Fibroblast of lung (primary cell): ENCODE data around the gene LDLRAD3. TPM values are rescaled to one million over a fixed set of nuclear protein-coding genes. Genes with fewer than 3 reads are reported as not detected.

Source experiments
- DNase-seq, 2 donors: peaks; one replicate each; pipeline versions ENCODE4 v3.0.0 to v3.0.0-alpha.2; 2010; ENCODE audit warnings: low read depth in 2 of 2
- H2AFZ ChIP-seq: 2 replicates; pipeline ENCODE4 v1.5.1; 2012; ENCODE audit warnings: low read length, control low read depth, inconsistent platforms
- H3K27ac ChIP-seq: 2 replicates; pipeline ENCODE4 v1.5.1; 2011; ENCODE audit warnings: low read length, control low read depth; ENCODE audit not compliant: insufficient read depth
- H3K27me3 ChIP-seq: 2 replicates; pipeline ENCODE4 v1.5.1; 2011; ENCODE audit warnings: mild to moderate bottlenecking, low read length; ENCODE audit not compliant: control insufficient read depth, insufficient read depth
- H3K36me3 ChIP-seq: 2 replicates; pipeline ENCODE4 v1.5.1; 2011; ENCODE audit warnings: low read length; ENCODE audit not compliant: control insufficient read depth, insufficient read depth
- H3K4me1 ChIP-seq: 2 replicates; pipeline ENCODE4 v1.5.1; 2011; ENCODE audit warnings: low read length; ENCODE audit not compliant: control insufficient read depth, insufficient read depth; ENCODE audit errors: extremely low read depth
- H3K4me2 ChIP-seq: 2 replicates; pipeline ENCODE4 v1.5.1; 2011; ENCODE audit warnings: low read length, control low read depth; ENCODE audit not compliant: insufficient read depth; ENCODE audit errors: extremely low read depth
- H3K4me3 ChIP-seq, 4 experiments: fragments of 200-600 bp in 1 of 4; sonication (generic) in 1 of 4; replicated peaks in 1 of 4; 2 replicates each; pipeline ENCODE4 v1.5.1; 2011 to 2016; ENCODE audit warnings: low read length in 4 of 4, low read depth in 3 of 4, mild to moderate bottlenecking in 3 of 4, control low read depth in 2 of 4, inconsistent platforms in 1 of 4, mixed read lengths in 1 of 4; ENCODE audit not compliant: insufficient read depth in 1 of 4; ENCODE audit errors: control extremely low read depth in 1 of 4
- H3K79me2 ChIP-seq: 2 replicates; pipeline ENCODE4 v1.5.1; 2012; ENCODE audit warnings: mild to moderate bottlenecking, low read length, inconsistent platforms; ENCODE audit not compliant: control insufficient read depth, insufficient read depth
- H3K9ac ChIP-seq: 2 replicates; pipeline ENCODE4 v1.5.1; 2011; ENCODE audit warnings: mild to moderate bottlenecking, low read length, control low read depth; ENCODE audit not compliant: insufficient read depth
- H3K9me3 ChIP-seq: 2 replicates; pipeline ENCODE4 v1.5.1; 2012; ENCODE audit warnings: low read depth, low read length; ENCODE audit not compliant: control insufficient read depth, insufficient read depth
- H4K20me1 ChIP-seq: 2 replicates; pipeline ENCODE4 v1.5.1; 2011; ENCODE audit warnings: low read length; ENCODE audit not compliant: control insufficient read depth, insufficient read depth; ENCODE audit errors: extremely low read depth
- CTCF ChIP-seq, 2 donors: IDR thresholded peaks in 1 of 2; conservative IDR thresholded peaks in 1 of 2; 1 replicate in 1 of 2; 2 replicates in 1 of 2; pipeline ENCODE4 v1.5.1; 2011 to 2012; ENCODE audit warnings: low read length in 2 of 2, control low read depth in 1 of 2, inconsistent platforms in 1 of 2, low read depth in 1 of 2, mild to moderate bottlenecking in 1 of 2
- EZH2 ChIP-seq: IDR thresholded peaks from 2 replicates; pipeline ENCODE4 v1.5.1; 2012; ENCODE audit warnings: low read length, control low read depth, mild to moderate bottlenecking; ENCODE audit errors: missing control alignments
- polyA plus RNA-seq, 2 donors: library from polyadenylated mRNA; depleted of rRNA in 1 of 2; stranded (reverse) in 1 of 2; unstranded in 1 of 2; fragments of >200 nt; gene quantifications; 2 replicates each; pipeline ENCODE4 v1.2.1, GENCODE V29; 2011 to 2012; ENCODE audit warnings: missing spikeins in 1 of 2
- total RNA-seq: library from RNA; depleted of rRNA; stranded (reverse); fragments of >200 nt; gene quantifications from 2 replicates; pipeline ENCODE4 v1.2.1, GENCODE V29; 2014

LDLRAD3 gene
- total and polyA plus RNA-seq, 2 donors (not counting 1 experiment from before 2014, with no cell fraction given) = 3.8 to 7.8 TPM

- no peak for TF ChIP-seq CTCF (conservative IDR thresholded peaks at IDR 0.05 in 1 of 2, IDR thresholded peaks at IDR 0.05 in 1 of 2; ENCODE audit: low read depth in 1 of 2, low read length in 2 of 2)
- no peak for TF ChIP-seq EZH2
- no peak overlapping the region for H2AFZ ChIP-seq
- no peaks in the 10 kb centered on the region for H3K36me3 ChIP-seq
- no peaks in the 10 kb centered on the region for H4K20me1 ChIP-seq
- H3K9ac ChIP-seq = no peak overlapping the region
- no peaks in the 10 kb centered on the region for H3K9me3 ChIP-seq
- no peak overlapping the region for H3K4me3 ChIP-seq
- DNase-seq = peak in 1 of 2 donors; percentile 40
- no peaks in the 10 kb centered on the region for H3K4me1 ChIP-seq
- H3K4me2 ChIP-seq = no peak overlapping the region
- no peaks in the 10 kb centered on the region for H3K27me3 ChIP-seq
- no peaks in the 10 kb centered on the region for H3K79me2 ChIP-seq
- H3K27ac ChIP-seq = no peak overlapping the region
These were observed 309.4 kb downstream of the LDLRAD3 start for GRCh38 chr11:36253238-36253637.

GRCh38 chr11:36254713-36255112 lies 310.9 kb downstream of the LDLRAD3 start:
- TF ChIP-seq CTCF (conservative IDR thresholded peaks at IDR 0.05 in 1 of 2, IDR thresholded peaks at IDR 0.05 in 1 of 2; ENCODE audit: low read depth in 1 of 2, low read length in 2 of 2) = no peak
- no peak for TF ChIP-seq EZH2
- peak; percentile 47 to 64 for DNase-seq
- Histone ChIP-seq H3K27ac (no peak overlapping the region), H3K9me3 (no peaks in the 10 kb centered on the region), H3K9ac (no peak overlapping the region), H3K36me3 (no peaks in the 10 kb centered on the region), H3K4me1 (no peaks in the 10 kb centered on the region), H4K20me1 (no peaks in the 10 kb centered on the region), H3K27me3 (no peaks in the 10 kb centered on the region), H2AFZ (no peak overlapping the region), H3K4me2 (no peak overlapping the region), H3K4me3 (no peak overlapping the region), H3K79me2 (no peaks in the 10 kb centered on the region)

GRCh38 chr11:36257351-36257750 lies 313.5 kb downstream of the LDLRAD3 start:
- no peaks in the 10 kb centered on the region for H3K27me3 ChIP-seq
- no peaks in the 10 kb centered on the region for H3K9me3 ChIP-seq
- H4K20me1 ChIP-seq = no peaks in the 10 kb centered on the region
- no peak overlapping the region for H3K4me2 ChIP-seq
- no peaks in the 10 kb centered on the region for H3K4me1 ChIP-seq
- peak in 1 of 2 donors; percentile 26 for DNase-seq
- H3K4me3 ChIP-seq = no peak overlapping the region
- TF ChIP-seq CTCF (conservative IDR thresholded peaks at IDR 0.05 in 1 of 2, IDR thresholded peaks at IDR 0.05 in 1 of 2; ENCODE audit: low read depth in 1 of 2, low read length in 2 of 2) = no peak
- no peak for TF ChIP-seq EZH2
- H2AFZ ChIP-seq = no peak overlapping the region
- no peak overlapping the region for H3K27ac ChIP-seq
- no peaks in the 10 kb centered on the region for H3K36me3 ChIP-seq
- H3K9ac ChIP-seq = no peak overlapping the region
- H3K79me2 ChIP-seq = no peaks in the 10 kb centered on the region
